ENCODE measurements around the gene TMPRSS3.

The TMPRSS3 gene

DNA sequence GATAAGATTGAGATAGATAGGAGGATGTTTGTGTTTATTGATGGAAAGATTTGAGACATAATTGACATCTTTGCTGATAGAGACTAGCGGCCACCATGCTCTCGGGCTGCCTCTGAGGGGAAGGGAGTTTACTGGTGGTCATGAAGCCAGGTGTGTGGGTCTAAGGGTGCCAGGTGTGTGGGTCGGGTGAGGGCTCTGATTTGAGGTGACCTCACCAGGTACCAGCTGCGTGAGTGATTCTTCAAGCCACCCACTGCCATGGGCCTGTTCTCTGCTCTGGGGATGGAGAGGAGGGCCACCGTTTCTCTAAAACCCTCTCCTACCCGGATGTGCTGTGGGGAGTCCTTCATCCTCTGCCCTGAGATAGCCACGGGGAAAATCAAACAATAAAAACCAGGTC lies 11.0 kb upstream of the TMPRSS3 start:
- no peak for FAIRE-seq

DNA sequence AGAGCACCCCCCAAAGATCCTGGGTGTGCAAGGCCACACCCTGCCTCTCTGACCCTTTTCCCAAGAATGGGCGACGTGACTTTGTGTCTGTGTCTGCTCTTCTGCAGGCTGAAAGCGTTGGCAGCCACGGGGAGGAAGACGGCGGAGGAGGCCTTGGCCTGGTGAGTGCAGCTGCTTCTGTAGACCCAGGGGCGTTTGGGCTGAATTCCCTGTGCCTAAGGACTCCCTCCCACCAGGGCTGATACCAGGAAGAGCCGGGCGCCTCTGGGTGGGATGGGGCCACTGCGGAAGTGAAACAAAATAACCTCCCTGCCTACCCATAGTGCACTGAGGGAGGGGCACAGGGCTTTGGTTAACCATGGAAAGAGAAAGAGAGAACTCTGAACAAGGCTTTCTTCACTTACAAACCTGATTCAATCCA lies 10.4 kb upstream of the TMPRSS3 start:
- FAIRE-seq, result no peak

- FAIRE-seq, result no peak
These were observed 9.5 kb upstream of the TMPRSS3 start for GRCh38 chr21:42405064-42406013.

DNA sequence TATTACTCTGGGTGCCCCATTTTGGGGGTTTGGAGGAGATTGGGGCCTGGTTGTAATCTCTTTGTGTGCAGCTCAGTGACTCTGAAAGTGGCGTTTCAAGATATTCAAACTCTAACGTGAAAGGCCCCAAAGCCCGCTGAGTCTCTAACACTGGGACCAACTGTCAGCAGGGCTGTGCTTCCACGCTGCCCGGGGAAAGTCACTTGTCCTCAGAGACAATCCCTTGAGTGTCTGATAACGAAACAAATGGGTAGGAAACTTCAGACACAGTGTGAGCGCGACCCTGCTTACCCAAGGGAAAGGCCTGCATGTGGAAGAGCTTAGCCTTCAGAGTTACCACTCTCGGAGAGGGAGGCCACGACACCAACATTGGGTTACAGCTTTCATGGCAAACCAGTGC lies 8.7 kb upstream of the TMPRSS3 start:
- FAIRE-seq, result no peak

GRCh38 chr21:42403611-42404231 lies 7.9 kb upstream of the TMPRSS3 start, which contains the start of gene UBASH3A:
TSS of gene UBASH3A (plus strand) at chr21:42403902. CDS start at chr21:42403946, 44 bp downstream.
- no peak for FAIRE-seq

DNA sequence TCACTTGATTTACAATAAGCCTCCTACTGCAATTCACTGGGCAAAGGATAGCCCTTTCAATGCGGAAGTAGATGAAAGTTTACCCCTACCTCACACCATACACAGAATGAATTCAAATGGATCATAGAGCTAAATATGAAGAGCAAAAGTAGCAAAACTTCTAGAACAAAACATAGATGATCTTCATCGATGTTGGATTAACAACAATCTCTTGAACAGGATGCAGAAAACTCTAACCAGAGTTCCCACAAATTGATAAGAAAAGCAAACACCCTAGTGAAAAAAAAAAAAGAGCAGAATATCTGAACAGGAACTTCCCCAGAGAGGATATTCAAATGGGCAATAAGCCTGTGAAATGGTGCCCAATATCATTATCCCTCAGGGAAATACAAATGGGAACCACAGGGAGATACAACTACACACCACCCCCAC lies 6.0 kb upstream of the TMPRSS3 start:
- no peak for FAIRE-seq

GRCh38 chr21:42401154-42401553 lies 5.3 kb upstream of the TMPRSS3 start:
- FAIRE-seq, result no peak

- no peak for FAIRE-seq
These were observed 4.7 kb upstream of the TMPRSS3 start for GRCh38 chr21:42400525-42400924.

GRCh38 chr21:42398436-42399028 lies 2.7 kb upstream of the TMPRSS3 start:
- FAIRE-seq, result no peak

DNA sequence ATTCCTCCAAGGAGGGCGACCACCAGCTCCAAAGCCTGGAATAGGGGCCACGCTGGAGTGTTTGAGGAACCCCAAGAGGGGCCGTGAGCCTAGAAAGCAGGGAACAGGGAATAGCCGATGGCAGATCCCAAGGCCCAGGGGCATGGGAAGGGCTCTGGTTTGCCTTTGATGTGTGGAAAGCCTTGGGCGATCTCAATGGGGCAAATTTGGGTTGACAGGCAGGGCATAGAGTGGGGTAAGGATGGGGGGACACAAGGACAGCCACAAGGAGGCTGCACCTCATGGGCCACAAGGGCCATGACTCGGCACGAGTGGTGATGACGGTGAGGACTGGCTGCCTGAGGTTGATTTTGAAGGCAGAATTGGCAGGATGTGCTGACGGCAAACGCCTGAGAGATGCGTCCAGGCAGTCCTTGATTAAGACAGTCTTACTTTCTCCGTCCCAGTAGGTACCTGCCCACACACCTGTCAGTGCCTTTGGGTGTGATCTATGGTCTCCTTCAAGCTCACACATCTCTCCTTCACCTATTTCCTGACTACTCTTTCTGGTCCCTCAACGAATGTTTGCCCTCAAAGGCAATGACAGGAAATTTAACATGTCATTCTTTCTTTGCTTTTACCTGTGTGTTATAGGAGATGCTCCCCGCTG lies 2.0 kb upstream of the TMPRSS3 start:
- FAIRE-seq, result no peak

GRCh38 chr21:42396799-42397745 lies 1.2 kb upstream of the TMPRSS3 start:
- FAIRE-seq, result no peak

DNA sequence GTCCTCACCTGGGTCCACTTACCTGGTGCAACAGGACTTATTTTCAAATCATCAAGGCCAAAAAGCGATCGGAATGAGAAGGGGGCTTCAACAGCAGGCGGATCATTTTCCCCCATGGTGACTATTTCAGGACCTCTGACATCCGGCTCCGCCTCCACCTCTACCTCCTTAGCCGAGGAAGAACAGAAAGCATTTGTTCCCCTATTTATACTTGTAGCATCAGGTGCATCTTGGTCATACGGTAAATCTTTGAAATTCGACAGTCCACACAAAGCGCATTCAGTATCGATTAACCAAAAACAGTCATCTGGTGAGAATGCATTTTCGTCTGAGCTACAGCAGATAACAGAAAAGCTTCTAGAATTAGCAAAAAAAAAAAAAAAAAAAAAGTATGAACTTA lies 550 bp downstream of the TMPRSS3 start:
- FAIRE-seq, result no peak

GRCh38 chr21:42393443-42393950 lies 2.4 kb downstream of the TMPRSS3 start:
- FAIRE-seq, result no peak

- no peak for FAIRE-seq
These were observed 3.0 kb downstream of the TMPRSS3 start for GRCh38 chr21:42392731-42393442.

DNA sequence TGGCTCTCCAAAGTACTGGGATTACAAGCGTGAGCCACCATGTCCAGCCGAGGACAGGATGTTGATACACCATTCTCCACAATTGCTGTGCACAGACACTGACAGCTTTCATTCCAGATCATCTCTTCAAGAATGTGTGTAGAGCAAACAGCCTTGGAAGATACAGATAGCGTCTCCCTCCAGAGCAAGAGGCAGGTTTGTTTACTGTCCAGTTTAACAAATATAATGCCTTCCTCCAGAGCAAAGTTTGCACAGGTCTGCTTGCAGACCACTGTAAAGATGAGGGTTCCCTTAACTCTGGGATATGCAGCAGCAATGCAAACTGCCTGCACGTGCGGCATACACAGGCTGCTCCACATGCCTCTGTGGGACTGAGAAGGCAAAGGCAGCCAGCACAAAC lies 4.6 kb downstream of the TMPRSS3 start:
- FAIRE-seq, result no peak

- FAIRE-seq, result no peak
These were observed 5.2 kb downstream of the TMPRSS3 start for GRCh38 chr21:42390696-42391095.

- no peak for FAIRE-seq
These were observed 5.7 kb downstream of the TMPRSS3 start for GRCh38 chr21:42390193-42390592.

- FAIRE-seq, result no peak
These were observed 6.4 kb downstream of the TMPRSS3 start for GRCh38 chr21:42389449-42389835.

DNA sequence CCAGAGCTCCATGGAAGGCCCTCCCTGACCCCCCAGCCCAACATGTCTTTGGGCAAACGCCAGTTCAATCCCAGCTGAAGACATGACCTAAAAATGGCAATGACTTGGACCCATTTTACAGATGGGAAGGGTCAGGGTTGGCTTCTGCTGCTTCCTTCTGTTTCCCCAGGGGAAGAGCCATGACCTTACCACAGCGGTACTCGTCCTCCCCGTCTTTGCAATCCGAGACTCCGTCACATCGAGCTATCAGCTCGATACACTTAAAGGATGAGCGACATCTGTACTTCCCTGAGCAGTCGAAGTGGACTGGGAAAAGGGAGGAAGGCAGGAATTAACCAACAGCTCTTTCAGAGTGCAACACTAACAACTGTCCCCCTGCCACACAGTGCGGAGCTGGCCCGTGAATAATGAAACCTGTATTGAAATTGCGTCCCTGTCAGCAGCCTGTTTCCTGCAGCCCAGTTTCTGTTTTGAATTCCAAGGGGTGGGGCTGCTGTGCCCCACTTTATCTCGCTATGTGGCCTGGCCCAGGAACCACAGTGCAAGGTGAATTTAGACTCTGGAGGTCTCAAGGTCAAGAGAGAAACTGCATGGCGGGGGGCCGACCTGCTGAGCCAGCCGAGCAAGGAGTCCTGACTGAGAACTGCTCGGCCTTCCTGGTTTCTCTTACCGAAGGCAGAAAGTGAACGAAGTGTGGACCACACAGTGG lies 7.0 kb downstream of the TMPRSS3 start:
- FAIRE-seq, result no peak

DNA sequence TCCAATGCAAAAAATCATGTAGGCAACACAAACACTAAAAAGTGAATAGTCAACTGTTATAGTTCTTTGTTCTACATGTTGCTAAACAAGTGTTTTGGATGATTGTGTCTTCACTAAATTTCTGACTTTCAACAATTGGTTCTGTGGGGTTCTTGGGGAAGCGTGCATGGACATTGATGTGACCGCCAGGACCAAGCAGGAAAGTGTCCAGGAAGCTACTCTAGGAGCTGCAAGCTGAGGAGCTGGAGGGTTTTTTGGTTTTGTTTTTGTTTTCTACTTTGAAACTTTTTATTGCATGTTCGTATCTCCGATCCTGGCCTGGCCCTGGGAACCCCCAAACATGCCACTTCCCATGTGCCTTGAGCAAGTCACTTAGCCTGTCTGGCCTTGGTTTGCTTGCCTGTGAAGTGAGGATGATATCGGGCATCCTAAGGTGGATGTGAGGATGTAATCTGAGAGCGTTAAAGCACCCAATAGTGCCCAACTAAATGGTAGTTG lies 8.0 kb downstream of the TMPRSS3 start:
- no peak for FAIRE-seq
